GM12864 (cell line): ENCODE data around the gene GRIP1.

Experiments used
- DNase-seq: peaks from one replicate; pipeline ENCODE4 v3.0.0-alpha.2; 2011; ENCODE audit warnings: low read depth
- H3K4me3 ChIP-seq: 2 replicates; pipeline ENCODE4 v1.5.1; 2011; ENCODE audit warnings: mild to moderate bottlenecking, low read depth, low read length, control low read depth
- CTCF ChIP-seq: IDR thresholded peaks from 2 replicates; pipeline ENCODE4 v1.5.1; 2011; ENCODE audit warnings: low read depth, mild to moderate bottlenecking, moderate library complexity, low read length, control low read depth, inconsistent platforms; ENCODE audit errors: missing control alignments

GRIP1 gene

GRCh38 chr12:66603461-66603860 lies 75.4 kb downstream of the GRIP1 start:
- DNase-seq = no peak
- H3K4me3 ChIP-seq = no peak overlapping the region
- TF ChIP-seq CTCF = no peak

- no peak for DNase-seq
- H3K4me3 ChIP-seq = no peak overlapping the region
- no peak for TF ChIP-seq CTCF
Measured at GRCh38 chr12:66602483-66603143, 76.3 kb downstream of the GRIP1 start.

- TF ChIP-seq CTCF = no peak
- no peak overlapping the region for H3K4me3 ChIP-seq
- no peak for DNase-seq
Measured at GRCh38 chr12:66600903-66601302, 78.0 kb downstream of the GRIP1 start.

GRCh38 chr12:66599816-66600215 lies 79.1 kb downstream of the GRIP1 start:
- DNase-seq = no peak
- H3K4me3 ChIP-seq = no peak overlapping the region
- no peak for TF ChIP-seq CTCF

GRCh38 chr12:66598608-66599007 lies 80.3 kb downstream of the GRIP1 start:
- no peak overlapping the region for H3K4me3 ChIP-seq
- TF ChIP-seq CTCF = no peak
- no peak for DNase-seq

- no peak for TF ChIP-seq CTCF
- no peak for DNase-seq
- no peak overlapping the region for H3K4me3 ChIP-seq
Measured at GRCh38 chr12:66598079-66598478, 80.8 kb downstream of the GRIP1 start.

GRCh38 chr12:66596199-66596598 lies 82.7 kb downstream of the GRIP1 start:
- no peak for DNase-seq
- TF ChIP-seq CTCF = no peak

More at GRCh38 chr12:66596199-66596598, 82.7 kb downstream of the GRIP1 start:
- no peak overlapping the region for H3K4me3 ChIP-seq
